T-helper 22 cell (primary cell): ENCODE results near the gene SLC41A3.

Source experiments
- DNase-seq: peaks from one replicate; pipeline ENCODE4 v3.0.0-alpha.2; 2020; ENCODE audit warnings: low read depth

The SLC41A3 gene

DNA sequence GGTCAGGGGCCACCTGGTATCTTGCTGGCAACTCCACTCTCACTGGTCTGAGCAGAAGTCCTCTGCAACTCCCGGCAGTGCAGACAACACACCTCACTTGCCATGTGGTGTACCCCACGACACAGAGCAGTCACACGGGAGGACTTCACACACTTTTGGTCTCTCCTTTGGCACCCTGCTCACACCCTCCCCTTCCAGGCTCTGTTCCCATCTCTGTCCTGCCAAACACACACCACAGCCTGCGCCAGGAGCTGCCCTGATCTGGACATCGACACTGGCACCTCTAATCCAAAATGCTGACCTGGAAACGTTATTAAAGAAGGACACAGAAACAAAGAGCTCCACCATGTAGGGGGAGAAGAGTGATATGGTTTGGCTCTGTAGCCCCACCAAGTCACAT is 57.2 kb downstream of the SLC41A3 start:
- DNase-seq = no peak

DNA sequence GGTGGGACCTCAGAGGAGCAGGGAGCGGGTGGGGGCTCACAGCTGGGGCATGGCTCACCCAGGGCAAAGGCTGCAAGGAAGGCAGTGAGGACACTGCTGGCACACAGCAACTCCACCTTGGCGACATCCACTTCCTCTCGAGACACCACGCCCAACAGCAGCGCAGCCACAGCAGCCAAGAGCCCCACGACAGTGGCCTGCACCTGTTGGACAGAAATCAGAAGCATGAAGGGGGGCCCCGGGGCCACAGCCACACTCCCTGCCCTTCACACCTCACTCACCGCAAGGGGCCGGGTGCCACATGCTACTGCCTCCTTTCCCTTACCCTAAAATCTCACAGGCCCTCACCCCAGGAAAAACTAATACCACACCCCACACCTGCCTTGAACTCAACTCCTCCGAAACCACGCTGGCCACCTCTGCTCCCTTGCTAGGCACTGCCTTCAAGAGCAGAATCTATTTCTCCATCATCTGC is 57.6 kb downstream of the SLC41A3 start:
- no peak for DNase-seq

DNA sequence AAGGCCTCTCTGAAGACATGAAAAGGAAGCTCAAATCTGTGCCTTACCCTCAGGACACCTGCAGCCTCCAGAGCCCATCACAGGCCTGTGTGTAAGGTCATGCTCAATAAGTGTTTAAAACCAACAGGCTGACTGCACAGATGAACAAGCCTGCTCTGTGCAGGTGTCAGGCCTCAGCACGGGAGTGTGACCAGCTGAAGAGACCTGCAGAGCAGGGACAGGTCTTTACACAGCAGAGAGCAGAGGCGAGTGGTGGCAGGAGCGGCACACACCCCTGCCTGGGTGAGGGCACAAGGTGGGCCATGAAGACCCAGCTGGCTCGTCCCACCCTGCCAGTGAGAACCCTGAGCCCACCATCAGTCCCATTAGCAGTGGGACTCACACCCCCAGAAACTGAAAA is 58.1 kb downstream of the SLC41A3 start:
- no peak for DNase-seq

DNA sequence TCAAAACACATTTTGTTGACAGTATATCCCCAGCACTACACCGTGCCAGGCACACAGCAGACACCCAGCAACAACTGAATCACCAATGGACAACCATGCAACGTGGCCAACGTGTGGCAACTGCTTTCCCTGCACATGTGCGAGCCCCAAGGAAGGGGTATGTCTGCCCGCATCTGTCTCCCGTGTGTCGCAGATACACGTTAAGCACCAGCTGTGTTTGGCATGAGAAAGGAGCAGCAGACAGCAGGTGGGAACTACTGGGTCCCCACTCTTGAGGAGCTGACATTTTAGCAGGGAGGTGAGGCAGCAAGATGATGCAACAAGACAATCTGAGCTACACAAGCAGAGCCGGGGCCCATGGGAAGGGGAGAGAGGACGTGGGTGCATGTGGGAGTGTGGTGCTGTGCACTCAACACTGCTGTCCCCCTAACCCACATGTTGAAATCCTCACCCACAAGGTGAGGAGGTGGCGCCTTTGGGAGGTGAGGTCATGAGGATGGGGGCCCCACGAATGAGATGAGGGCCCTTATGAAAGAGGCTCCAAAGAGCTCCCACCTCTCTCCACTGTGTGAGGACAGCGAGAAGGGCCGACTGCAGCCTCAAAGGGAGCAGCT is 58.7 kb downstream of the SLC41A3 start:
- DNase-seq = no peak

DNA sequence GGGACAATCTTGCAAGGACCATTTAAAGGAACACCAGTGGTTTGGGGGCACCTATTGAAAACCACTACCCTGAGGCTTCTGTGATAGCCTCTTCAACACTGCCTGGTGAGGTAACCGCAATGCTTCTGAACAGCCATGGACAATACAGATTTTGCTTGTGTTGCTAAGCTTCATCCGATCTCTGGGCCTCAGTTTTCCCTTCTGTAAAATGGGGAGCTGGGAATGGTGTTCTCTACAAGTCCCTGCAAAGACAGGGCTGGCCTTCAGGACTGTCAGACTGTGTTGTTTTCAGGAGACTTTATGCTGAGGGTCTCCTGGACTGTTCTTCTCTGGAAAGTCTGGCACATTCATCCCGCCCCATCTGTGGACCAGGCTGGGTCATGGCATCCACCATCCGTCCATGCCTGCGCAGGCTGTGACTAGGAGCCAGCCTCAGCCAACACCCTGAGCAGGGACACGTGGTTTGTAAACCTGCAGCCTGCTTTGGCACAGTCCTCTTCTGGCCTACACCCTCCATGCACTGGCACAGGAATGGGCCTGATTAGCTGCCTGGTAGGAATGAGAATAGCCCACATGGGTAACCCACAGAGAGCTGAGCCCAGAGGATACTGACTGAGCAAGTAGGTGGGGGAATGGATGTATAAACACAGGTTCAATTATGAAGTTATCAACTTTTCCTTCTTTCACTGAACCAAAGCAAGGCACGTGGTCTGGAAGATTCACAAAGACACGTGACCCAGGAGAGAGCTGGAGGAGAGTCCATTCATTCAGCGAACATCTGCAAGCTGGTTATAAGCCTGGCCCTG is 59.7 kb downstream of the SLC41A3 start:
- no peak for DNase-seq

DNA sequence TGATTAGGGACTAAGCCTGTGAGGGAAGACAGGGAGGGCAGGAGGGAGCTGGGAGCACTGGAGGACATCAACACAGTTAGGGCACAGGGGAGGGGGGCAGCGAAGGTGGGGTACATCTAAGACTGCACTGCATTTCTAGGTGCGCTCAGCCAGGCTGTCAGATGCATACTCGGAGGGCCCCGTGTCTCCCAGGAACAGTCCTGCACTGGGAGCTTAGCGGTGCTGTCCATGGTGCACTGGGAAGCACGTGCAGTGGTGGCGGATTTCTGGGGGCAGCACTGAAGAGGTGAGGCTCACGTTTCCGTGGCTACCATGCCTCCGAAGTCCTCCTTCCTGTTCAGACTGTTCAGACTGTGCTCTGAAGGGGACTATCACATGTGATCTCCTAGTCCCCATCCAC is 60.5 kb downstream of the SLC41A3 start:
- DNase-seq = no peak

DNA sequence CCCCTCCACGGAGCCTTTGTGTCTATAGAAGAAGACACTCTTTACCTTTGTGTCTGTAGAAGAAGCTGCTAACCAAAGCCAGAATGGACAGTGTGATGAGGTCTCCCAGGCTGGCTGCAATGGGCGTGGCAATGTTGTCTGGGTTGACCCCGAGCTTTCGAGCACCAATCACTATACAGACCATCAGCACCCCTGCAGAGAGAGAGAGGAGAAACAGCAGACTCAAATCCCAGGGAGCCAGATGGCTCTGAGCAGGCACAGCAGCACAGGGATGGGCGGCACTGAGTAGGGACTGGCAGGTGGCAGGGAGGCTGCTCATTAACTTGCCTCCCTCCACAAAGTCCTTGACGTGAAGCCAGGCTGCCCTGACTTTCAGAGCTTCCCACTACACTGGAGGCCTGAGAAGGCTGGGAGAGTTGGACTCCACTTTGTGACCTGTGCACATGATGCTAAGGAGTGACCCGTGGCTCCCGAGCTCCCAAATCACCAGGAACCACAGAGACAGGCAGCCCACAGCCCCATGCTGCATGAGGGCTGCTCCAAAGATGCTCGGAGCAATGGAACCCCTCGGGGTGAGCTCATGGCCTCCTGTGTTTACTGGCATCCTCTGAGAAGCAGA is 61.1 kb downstream of the SLC41A3 start:
- DNase-seq = no peak

DNA sequence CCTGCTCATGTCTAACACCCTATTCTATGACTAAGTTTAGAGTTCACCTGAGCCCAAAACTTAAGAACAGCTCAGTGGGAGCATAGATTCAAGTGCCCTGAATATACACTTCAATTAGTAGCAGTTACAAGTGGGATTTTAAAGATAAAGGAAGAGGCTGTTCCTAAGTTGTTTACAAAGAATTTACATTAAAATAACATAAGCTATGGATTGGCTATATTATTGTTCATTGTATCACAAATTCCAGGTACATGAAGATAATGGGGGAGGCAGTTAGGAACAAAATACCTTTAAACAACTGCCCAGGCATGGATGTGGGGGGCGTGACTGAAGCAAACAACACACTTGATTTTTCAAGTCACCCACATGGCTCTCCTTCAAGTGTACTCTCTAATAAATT is 62.2 kb downstream of the SLC41A3 start:
- no peak for DNase-seq

DNA sequence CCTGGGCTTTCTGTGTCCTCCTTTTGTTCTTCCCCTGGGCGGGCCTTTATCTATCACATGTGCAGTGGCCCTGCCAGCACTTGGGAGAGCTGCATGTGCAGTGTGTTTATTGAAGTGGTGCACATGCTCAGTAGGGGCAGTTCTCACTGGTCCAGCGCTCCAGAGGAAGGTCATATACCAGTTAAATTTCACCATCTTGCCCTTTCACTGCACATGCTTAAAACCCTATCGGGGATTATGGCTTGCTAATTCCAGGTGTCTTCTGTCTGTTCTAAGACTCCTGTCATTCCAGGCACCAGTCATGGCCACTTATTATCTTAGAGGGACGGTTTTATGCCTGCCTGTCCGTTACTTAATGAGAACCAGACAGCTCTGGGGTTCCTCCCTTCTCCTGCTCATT is 62.7 kb downstream of the SLC41A3 start:
- no peak for DNase-seq

DNA sequence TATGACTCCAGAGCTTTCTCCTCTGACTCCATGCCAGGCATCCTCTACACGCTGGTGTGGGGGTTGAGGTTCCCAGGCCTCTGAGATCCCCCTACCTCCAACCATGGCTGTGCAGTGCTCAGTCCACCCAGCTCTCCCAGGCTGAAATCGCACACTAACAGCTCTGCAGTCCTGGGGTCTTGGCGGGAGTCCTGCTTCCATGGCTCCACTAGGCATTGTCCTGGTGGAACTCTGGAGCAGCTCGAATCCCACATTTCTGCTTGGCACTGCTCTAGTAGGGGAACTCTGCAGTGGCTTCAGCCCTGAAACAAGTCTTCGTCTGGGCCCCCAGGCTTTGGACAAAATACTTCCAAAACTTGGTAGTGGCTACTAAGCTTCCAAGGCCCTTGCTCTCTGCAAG is 64.2 kb downstream of the SLC41A3 start:
- no peak for DNase-seq

DNA sequence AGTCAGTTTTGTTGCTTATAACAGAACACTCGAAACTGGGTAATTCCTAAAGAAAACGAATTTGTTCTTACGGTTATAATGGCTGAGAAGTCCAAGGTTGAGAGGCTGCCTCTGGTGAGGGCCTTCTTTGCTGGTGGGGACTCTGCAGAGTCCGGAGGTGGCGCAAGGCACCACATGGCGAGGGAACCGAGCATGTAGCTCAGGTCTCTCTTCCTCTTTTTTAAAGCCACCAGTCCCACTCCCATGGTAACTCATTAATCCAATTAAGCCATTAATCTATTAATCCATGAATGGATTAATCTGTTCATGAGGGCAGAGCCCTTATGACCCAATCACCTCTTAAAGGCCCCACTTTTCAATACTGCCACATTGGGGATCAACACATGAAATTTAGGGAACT is 64.9 kb downstream of the SLC41A3 start:
- DNase-seq = no peak

DNA sequence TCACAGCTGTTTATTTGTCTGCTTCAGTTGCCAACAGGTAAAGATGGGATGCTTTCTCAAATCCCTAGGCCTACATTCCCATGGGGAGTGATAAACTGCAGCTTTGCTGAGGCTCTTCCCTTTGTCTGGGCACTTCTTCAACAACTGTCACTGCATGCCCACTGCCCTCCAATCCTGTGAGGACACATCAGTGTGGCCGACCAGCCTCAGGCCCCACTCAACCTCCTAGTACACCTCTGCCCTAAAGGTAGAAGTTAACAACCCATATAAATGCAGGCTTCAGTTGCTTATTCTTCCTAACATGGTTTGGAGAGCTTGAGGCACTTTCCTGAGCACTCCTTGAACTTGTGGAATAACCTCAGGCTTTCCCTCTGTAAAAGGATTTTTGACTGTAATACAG is 65.4 kb downstream of the SLC41A3 start:
- no peak for DNase-seq

DNA sequence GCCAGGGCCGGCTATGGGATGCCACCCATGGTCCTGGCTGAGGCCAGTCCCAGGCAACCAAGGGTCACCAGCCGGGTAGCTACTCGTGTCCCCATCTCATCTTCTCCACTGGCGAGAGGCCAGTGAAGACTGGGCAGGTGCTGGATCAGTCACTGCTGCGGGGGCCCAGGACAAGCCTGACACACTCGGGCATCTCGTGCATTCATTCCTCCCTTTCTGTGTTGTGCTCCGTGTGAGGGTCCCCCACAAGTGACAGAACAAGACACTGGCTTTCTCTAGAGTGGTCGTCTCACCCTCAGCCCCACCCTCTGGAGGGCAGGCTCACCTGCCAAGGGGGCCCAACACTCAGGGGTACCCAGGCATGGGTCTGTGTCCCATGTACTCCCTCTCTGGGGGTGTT is 66.6 kb downstream of the SLC41A3 start:
- no peak for DNase-seq

DNA sequence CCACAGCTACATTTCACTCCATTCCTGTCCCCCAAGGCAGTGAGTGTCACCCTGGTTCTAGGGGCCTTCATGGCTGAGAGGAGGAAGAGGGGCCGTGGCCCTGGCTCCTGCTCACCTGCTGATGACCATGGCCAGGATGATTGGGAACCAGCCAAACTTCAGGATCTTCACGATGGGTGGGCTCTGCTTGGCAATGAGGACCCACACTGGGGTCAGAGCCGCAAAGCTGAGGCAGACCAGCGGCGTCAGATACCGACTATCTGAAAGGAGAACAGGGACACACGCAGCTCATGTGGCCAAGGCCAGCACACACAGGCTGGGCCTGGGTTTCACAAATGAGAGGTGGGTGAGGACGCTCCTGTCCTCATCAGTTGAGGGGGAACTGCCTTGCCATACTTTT is 67.3 kb downstream of the SLC41A3 start:
- no peak for DNase-seq

DNA sequence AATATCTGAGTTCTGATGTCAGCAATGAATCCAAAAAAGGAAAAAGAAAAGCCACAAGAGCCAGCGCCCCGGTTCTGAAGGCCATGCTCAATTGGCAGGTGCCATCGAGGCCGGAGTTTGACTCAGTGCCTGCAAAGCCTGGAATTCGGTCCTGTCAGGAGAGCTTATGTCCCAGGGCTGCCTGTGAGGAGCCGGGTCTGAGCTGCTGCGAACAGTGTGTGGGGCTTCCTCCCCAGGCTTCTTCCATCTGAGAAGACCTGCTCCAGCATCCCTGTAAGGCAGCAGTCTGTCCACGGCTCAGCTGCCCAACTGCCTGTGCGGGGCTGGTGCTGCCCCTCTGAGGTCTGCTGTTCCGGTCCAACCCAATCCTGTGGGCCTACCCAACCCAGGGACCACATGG is 68.8 kb downstream of the SLC41A3 start:
- DNase-seq = no peak

DNA sequence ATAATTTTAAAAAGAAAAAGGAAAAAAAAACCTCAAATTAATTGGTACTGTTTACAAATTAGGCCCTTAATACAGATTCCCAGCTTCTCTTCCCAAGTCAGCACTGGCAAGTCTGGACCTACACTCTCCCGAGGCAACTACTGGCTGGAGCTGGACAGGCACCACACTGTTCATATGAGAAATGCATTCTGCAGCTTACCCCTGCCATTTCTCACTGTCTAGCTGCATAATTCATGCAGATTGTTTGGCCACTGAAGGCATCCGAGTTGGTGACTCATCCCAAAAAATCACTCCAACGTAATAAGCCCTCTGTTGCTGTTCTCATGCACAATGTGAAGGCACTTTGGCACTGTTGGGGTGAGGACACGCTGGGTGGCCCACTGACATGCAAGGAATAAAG is 69.7 kb downstream of the SLC41A3 start:
- no peak for DNase-seq

DNA sequence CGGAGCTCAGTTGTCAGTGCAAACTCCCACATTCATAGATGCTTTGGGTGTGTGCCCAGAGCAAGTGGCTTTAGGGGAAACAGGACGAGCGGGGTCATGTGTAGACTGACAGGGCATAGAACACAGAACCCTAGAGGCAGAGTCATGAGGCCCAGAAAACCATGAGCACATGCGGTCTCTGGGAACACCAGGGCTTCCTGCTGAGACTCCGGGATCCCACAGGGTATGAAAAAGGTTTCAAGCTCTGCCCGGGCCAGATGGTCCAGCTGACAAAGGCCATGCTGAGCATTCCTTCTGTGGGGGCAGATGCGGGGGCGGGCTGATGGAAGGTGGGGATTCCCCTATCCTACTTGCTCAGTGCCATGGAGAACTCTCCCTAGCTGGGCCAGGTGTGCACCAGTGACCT is 70.2 kb downstream of the SLC41A3 start:
- DNase-seq = no peak

DNA sequence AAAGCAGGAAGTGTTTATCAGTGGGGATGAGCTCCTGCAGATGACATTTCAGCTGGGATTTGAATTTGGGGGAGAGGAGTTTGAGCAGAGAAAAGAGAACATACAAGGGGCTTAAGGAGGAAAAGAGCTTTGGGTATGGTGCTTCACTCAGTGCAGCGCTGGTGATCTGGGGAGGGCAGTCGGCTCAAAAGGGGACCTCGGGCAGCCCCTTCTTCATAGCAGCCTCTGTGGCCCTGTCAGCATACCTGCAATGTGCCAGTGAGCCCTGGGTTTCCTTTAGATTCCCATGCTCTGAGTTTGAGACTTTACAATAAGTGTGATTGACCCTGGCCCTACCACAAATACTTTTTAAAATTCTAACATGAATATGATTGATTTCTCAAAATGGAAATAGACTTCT is 74.7 kb downstream of the SLC41A3 start:
- DNase-seq = no peak

DNA sequence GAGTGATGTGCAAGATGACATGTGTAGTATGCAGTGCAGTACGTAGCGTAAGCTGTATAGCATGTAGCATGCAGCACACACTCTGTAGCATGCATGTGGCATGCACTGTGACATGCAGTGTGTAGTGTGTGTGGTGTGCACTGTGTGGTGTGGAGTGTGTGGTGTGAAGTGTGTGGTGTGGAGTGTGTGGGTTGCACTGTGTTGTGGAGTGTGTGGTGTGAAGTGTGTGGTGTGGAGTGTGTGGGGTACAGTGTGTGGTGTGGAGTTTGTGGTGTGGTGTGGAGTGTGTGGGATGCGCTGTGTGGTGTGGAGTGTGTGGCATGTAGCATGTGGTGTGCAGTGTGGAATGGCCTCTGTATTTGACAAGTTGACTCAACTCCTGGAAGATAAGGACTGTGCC is 75.7 kb downstream of the SLC41A3 start:
- no peak for DNase-seq

DNA sequence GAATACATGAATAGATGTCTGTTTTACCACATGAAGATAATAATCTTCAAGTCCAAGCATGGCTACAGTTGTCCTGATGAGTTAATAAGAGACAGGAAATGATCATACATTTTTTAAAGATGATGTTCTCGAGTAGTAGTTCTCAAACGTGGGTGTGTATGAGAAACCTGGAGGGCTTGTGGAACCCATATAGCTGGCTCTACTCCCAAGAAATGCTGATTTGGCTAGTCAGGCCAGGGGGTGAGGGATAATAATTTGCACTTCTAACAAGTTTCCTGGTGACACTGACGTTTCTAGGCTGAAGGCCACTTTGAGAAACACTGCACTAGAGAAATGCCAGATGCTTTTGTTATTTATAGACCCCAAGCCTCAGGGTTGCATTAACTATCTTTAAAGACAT is 78.0 kb downstream of the SLC41A3 start:
- DNase-seq = no peak

DNA sequence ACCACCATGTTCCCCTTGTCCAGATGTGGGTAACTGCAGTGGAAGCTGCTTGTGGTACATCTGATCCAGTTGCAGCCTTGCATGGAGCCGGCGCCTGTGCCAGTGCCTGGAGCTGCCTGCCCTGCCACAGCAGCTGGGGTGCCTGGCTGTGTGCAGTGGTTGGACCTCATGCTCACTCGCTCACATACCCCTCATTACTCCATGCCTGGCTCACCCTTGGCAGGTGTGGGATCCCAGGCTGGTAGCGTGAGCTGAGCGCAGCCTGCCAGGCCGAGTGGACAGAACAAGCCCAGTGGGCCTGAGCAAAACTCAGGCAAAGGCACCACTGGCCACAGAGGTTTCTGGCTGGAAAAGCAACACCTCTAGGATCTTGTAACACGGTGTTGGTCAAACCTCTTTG is 79.2 kb downstream of the SLC41A3 start:
- no peak for DNase-seq

DNA sequence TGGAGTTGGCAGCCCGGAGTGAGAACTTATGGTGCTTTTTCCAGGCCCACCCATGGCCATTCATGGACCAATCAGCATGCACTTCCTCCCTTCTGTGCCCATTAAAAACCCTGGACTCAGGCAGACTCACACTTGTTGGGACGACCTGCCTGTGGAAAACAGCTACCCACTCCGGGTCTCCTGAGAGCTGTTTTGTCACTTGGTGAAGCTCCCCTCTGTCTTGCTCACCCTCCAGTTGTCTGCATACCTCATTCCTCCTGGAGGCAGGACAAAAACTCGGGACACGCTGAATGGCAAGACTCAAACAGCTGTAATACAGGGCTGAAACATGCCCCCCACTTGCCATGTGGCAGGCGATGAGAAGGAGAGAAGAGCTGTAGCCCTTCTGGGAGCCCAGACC is 79.7 kb downstream of the SLC41A3 start:
- no peak for DNase-seq

DNA sequence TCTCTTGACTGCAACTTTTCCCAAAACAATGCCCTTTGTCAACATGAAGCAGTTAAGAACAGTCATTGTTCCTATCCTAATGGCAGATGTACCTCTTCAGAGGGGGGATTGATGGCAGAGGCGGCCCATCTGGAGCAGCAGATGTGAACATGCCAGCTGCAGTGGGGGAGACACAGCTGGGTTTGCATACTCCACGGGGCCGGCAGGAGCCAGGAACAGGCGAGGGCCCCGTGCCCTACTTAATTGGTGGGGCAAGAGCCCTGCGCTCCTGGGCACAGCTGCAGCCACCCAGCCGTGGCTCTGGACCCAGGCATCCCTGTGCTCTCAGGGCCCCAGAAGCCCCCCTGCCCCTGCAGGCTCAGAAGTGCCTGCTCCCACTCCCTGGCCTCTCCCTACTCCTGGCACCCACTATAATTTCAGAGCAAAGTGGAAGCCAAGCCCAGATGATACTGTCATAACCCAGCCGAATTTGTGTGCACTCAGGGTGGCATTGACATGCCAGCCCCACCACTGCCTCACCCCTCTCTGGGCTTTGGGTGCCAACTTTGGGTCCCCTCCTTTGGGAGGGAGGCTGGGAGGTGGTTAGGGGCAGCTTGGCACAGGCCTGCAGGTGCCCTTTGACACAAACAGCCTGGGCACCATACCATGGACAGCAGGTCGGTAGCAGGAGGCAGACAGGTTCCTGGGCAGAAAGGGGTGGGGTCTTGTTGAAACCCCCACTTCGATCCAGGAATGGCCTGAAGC is 80.3 kb downstream of the SLC41A3 start:
- DNase-seq = no peak
